H1 (cell line): Measurements from ENCODE around the gene TBC1D22A. TPM values are rescaled to one million over a fixed set of nuclear protein-coding genes. Genes with fewer than 3 reads are reported as not detected.

Source experiments
- CTCF ChIA-PET: fragments of 300-600 bp; sonication (Branson Sonifier 250); formaldehyde crosslinking; loops from one replicate; lab custom pipeline; 2021; ENCODE audit not compliant: partially characterized antibody; lab: Charles Lee
- POLR2A ChIA-PET: fragments of 300-600 bp; sonication (Branson Sonifier 250); formaldehyde crosslinking; loops from one replicate; lab custom pipeline; 2021; ENCODE audit warnings: inconsistent platforms; ENCODE audit not compliant: partially characterized antibody; lab: Charles Lee
- DNase-seq, 2 experiments: peaks; one replicate each; pipeline versions ENCODE4 v3.0.0 to v3.0.0-alpha.2; 2010 to 2022; ENCODE audit warnings: low spot score in 2 of 2, low read depth in 1 of 2, mixed read lengths in 1 of 2
- FAIRE-seq: peaks from 2 replicates; lab custom pipeline; 2011; peaks lifted over from hg19 to GRCh38; lab: Jason Lieb, UNC
- H2AFZ ChIP-seq: 2 replicates; pipeline ENCODE4 v1.8.1; 2012; ENCODE audit warnings: low read length, inconsistent platforms
- H2AK5ac ChIP-seq: 2 replicates; pipeline ENCODE4 v1.6.1; 2013; ENCODE audit warnings: low read depth, low read length
- H2BK120ac ChIP-seq: replicated peaks from 2 replicates; pipeline ENCODE3; 2013; ENCODE audit warnings: low read depth, low read length, inconsistent platforms
- H2BK12ac ChIP-seq: 2 replicates; pipeline ENCODE4 v1.6.1; 2013; ENCODE audit warnings: low read depth, low read length
- H2BK15ac ChIP-seq: 2 replicates; pipeline ENCODE4 v1.6.1; 2013; ENCODE audit warnings: low read length
- H2BK20ac ChIP-seq: 2 replicates; pipeline ENCODE4 v1.6.1; 2013; ENCODE audit warnings: low read length
- H2BK5ac ChIP-seq: 2 replicates; pipeline ENCODE4 v1.6.1; 2013; ENCODE audit warnings: low read depth, low read length
- H3K14ac ChIP-seq: 2 replicates; pipeline ENCODE4 v1.6.1; 2013; ENCODE audit warnings: inconsistent platforms; ENCODE audit not compliant: insufficient read length
- H3K18ac ChIP-seq: 2 replicates; pipeline ENCODE4 v1.6.1; 2013; ENCODE audit warnings: low read length; ENCODE audit errors: extremely low read depth
- H3K23ac ChIP-seq: 2 replicates; pipeline ENCODE4 v1.6.1; 2013; ENCODE audit warnings: inconsistent platforms; ENCODE audit not compliant: insufficient read length
- H3K23me2 ChIP-seq: 2 replicates; pipeline ENCODE4 v1.6.1; 2013; ENCODE audit warnings: low read depth, low read length
- H3K27ac ChIP-seq: 2 replicates; pipeline ENCODE4 v1.6.1; 2011; ENCODE audit warnings: low read depth, low read length, inconsistent platforms
- H3K27me3 ChIP-seq, 4 experiments: replicated peaks in 1 of 4; 1 replicate in 1 of 4; 2 replicates in 3 of 4; pipeline versions ENCODE4 v1.6.1 to v1.8.1; 2011 to 2013; ENCODE audit warnings: low read length in 3 of 4, mild to moderate bottlenecking in 3 of 4, inconsistent platforms in 2 of 4, mixed read lengths in 2 of 4, moderate library complexity in 1 of 4; ENCODE audit not compliant: control insufficient read depth in 3 of 4, insufficient read depth in 3 of 4; ENCODE audit errors: extremely low read depth in 1 of 4
- H3K36me3 ChIP-seq, 4 experiments: 2 replicates each; pipeline versions ENCODE4 v1.6.1 to v1.8.1; 2011 to 2013; ENCODE audit warnings: mild to moderate bottlenecking in 4 of 4, low read length in 3 of 4, moderate library complexity in 2 of 4, control low read depth in 1 of 4, inconsistent platforms in 1 of 4; ENCODE audit not compliant: insufficient read depth in 4 of 4, control insufficient read depth in 2 of 4
- H3K4ac ChIP-seq: replicated peaks from 2 replicates; pipeline ENCODE3; 2013; ENCODE audit warnings: low read length, low read depth, mixed read lengths, inconsistent platforms; ENCODE audit not compliant: insufficient read length
- H3K4me1 ChIP-seq, 4 experiments: replicated peaks in 1 of 4; 1 replicate in 1 of 4; 2 replicates in 3 of 4; pipeline versions ENCODE4 v1.6.1 to v1.8.1; 2011 to 2013; ENCODE audit warnings: low read length in 3 of 4, inconsistent platforms in 2 of 4, mixed read lengths in 1 of 4; ENCODE audit not compliant: insufficient read depth in 4 of 4, control insufficient read depth in 3 of 4
- H3K4me2 ChIP-seq, 2 experiments: 2 replicates each; pipeline versions ENCODE4 v1.6.1 to v1.8.1; 2011 to 2013; ENCODE audit warnings: low read depth in 2 of 2, low read length in 2 of 2, control low read depth in 1 of 2, inconsistent platforms in 1 of 2, mild to moderate bottlenecking in 1 of 2; ENCODE audit not compliant: insufficient read depth in 1 of 2
- H3K4me3 ChIP-seq, 4 experiments: fragments of 200-600, 300-600 bp in 1 of 4; sonication (generic), shearing (Covaris generic), sonication (Bioruptor Twin) in 1 of 4; 2 replicates each; pipeline versions ENCODE4 v1.5.1 to v1.8.1; 2011 to 2016; ENCODE audit warnings: low read length in 4 of 4, low read depth in 3 of 4, control low read depth in 2 of 4, inconsistent platforms in 2 of 4, mild to moderate bottlenecking in 2 of 4, mixed read lengths in 1 of 4, moderate library complexity in 1 of 4; ENCODE audit not compliant: insufficient read depth in 2 of 4; ENCODE audit errors: extremely low read depth in 1 of 4
- H3K56ac ChIP-seq: replicated peaks from 2 replicates; pipeline ENCODE3; 2013; ENCODE audit warnings: low read depth, mild to moderate bottlenecking, mixed read lengths, low read length, inconsistent platforms; ENCODE audit not compliant: insufficient read length
- H3K79me1 ChIP-seq: 2 replicates; pipeline ENCODE4 v1.6.1; 2013; ENCODE audit warnings: low read depth, low read length, control low read depth
- H3K79me2 ChIP-seq, 2 experiments: 2 replicates each; pipeline versions ENCODE4 v1.6.1 to v1.8.1; 2012 to 2013; ENCODE audit warnings: low read length in 2 of 2, mild to moderate bottlenecking in 2 of 2, inconsistent platforms in 1 of 2; ENCODE audit not compliant: insufficient read depth in 2 of 2, control insufficient read depth in 1 of 2
- H3K9ac ChIP-seq, 4 experiments: replicated peaks in 1 of 4; 1 replicate in 1 of 4; 2 replicates in 3 of 4; pipeline versions ENCODE4 v1.6.1 to v1.8.1; 2011 to 2013; ENCODE audit warnings: low read depth in 3 of 4, low read length in 3 of 4, control low read depth in 2 of 4, mild to moderate bottlenecking in 2 of 4, moderate library complexity in 2 of 4, inconsistent platforms in 1 of 4; ENCODE audit errors: extremely low read depth in 1 of 4
- H3K9me3 ChIP-seq, 2 experiments: 2 replicates each; pipeline versions ENCODE4 v1.6.1 to v1.8.1; 2012 to 2013; ENCODE audit warnings: mild to moderate bottlenecking in 2 of 2, moderate library complexity in 2 of 2, control low read depth in 1 of 2, inconsistent platforms in 1 of 2, low read depth in 1 of 2, low read length in 1 of 2, mixed read lengths in 1 of 2; ENCODE audit not compliant: insufficient read depth in 2 of 2
- H4K20me1 ChIP-seq, 2 experiments: replicated peaks in 1 of 2; 2 replicates each; pipeline versions ENCODE3 to v1.8.1; 2011 to 2013; ENCODE audit warnings: inconsistent platforms in 2 of 2, low read length in 2 of 2, mild to moderate bottlenecking in 1 of 2; ENCODE audit not compliant: insufficient read depth in 2 of 2, control insufficient read depth in 1 of 2
- H4K5ac ChIP-seq: 2 replicates; pipeline ENCODE4 v1.6.1; 2013; ENCODE audit warnings: low read length, low read depth, mixed read lengths, inconsistent platforms; ENCODE audit not compliant: insufficient read length
- H4K8ac ChIP-seq: 2 replicates; pipeline ENCODE4 v1.8.0; 2013; ENCODE audit warnings: mild to moderate bottlenecking, moderate library complexity, low read length, inconsistent platforms; ENCODE audit not compliant: insufficient read depth; ENCODE audit errors: extremely low read depth
- H4K91ac ChIP-seq: replicated peaks from 2 replicates; pipeline ENCODE3; 2013; ENCODE audit warnings: low read length, mixed read lengths, inconsistent platforms; ENCODE audit not compliant: insufficient read length
- CHD2 ChIP-seq: IDR thresholded peaks from 2 replicates; pipeline ENCODE4 v1.6.1; 2012; ENCODE audit warnings: low read length, improper control_type of control experiment
- CTBP2 ChIP-seq: IDR thresholded peaks from 2 replicates; pipeline ENCODE4 v1.7.0; 2011; ENCODE audit warnings: borderline replicate concordance, mild to moderate bottlenecking, moderate library complexity, mixed read lengths, low read length; ENCODE audit not compliant: insufficient read depth, insufficient read length
- JUND ChIP-seq: IDR thresholded peaks from 2 replicates; pipeline ENCODE4 v1.6.1; 2011; ENCODE audit warnings: mild to moderate bottlenecking, improper control_type of control experiment, low read length
- NANOG ChIP-seq: IDR thresholded peaks from 2 replicates; pipeline ENCODE4 v1.6.1; 2011; ENCODE audit warnings: low read length, low read depth, mild to moderate bottlenecking, inconsistent platforms; ENCODE audit not compliant: insufficient read depth, poor library complexity, severe bottlenecking
- POLR2AphosphoS5 ChIP-seq: IDR thresholded peaks from 2 replicates; pipeline ENCODE4 v1.6.1; 2011; ENCODE audit warnings: low read depth, low read length
- RNF2 ChIP-seq: fragments of 200-900, 300-1000 bp; sonication (generic); IDR thresholded peaks from 2 replicates; pipeline ENCODE4 v1.7.1; 2016; ENCODE audit warnings: borderline replicate concordance, low read depth, mild to moderate bottlenecking, antibody characterized with exemption, low read length; ENCODE audit not compliant: poor library complexity, severe bottlenecking; ENCODE audit errors: missing control alignments
- TAF1 ChIP-seq: IDR thresholded peaks from 2 replicates; pipeline ENCODE4 v1.6.1; 2011; ENCODE audit warnings: mild to moderate bottlenecking, low read depth, low read length
- TAF7 ChIP-seq: optimal IDR thresholded peaks from 2 replicates; pipeline ENCODE3; 2011; ENCODE audit warnings: low read depth, mild to moderate bottlenecking, inconsistent platforms, low read length, moderate library complexity, borderline replicate concordance
- YY1 ChIP-seq: IDR thresholded peaks from 2 replicates; pipeline ENCODE4 v1.6.1; 2011; ENCODE audit warnings: low read depth, mild to moderate bottlenecking, low read length
- ZNF274 ChIP-seq: IDR thresholded peaks from 2 replicates; pipeline ENCODE4 v1.7.0; 2012; ENCODE audit warnings: low read length, borderline replicate concordance; ENCODE audit errors: extremely low read depth
- WGBS, 2 experiments: shearing (Covaris generic) in 1 of 2; methylation state at CpG; one replicate each; pipeline versions ENCODE4 v1.1.6 to v1.1.7; 2013 to 2015; ENCODE audit warnings: low lambda C conversion rate in 2 of 2, mixed read lengths in 2 of 2, inconsistent platforms in 1 of 2, low coverage in 1 of 2, missing lambda C conversion rate in 1 of 2; ENCODE audit not compliant: insufficient replicate concordance in 2 of 2, insufficient coverage in 1 of 2, insufficient read length in 1 of 2; ENCODE audit errors: extremely low coverage in 1 of 2, missing lambda C conversion rate in 1 of 2; 5-methylcytosine and 5-hydroxymethylcytosine counted together
- polyA plus RNA-seq, 7 experiments: library from polyadenylated mRNA; depleted of rRNA in 3 of 7; stranded (reverse) in 5 of 7; unstranded in 2 of 7; fragments of >200 nt in 5 of 7; fragments of 200-250 nt in 2 of 7; gene quantifications; 1 replicate in 5 of 7; 2 replicates in 1 of 7; 4 replicates in 1 of 7; pipeline versions ENCODE4 v1.2.1 to v1.2.3, GENCODE V29; 2011 to 2013; ENCODE audit warnings: missing spikeins in 2 of 7, mixed read lengths in 2 of 7
- total RNA-seq: library from RNA; stranded (reverse); fragmentation: NEBNext Ultra II Directional; extraction: Animal tissue kit (Norgen Biotek cat#: 25700); gene quantifications from 2 replicates; pipeline ENCODE4 v1.2.1, GENCODE V29; 2021
- TF ChIP-seq, protein P1 (sequence below): IDR thresholded peaks from 2 replicates; pipeline ENCODE4 v1.6.1; 2012; ENCODE audit warnings: inconsistent platforms
- TF ChIP-seq, protein P2 (sequence below): IDR thresholded peaks from 2 replicates; pipeline ENCODE4 v1.6.1; 2012; ENCODE audit warnings: inconsistent platforms

The TBC1D22A gene
- total and polyA plus RNA-seq, 2 of the 8 experiments (the other 6 are each of a cell fraction or from before 2014, with no cell fraction given), result 11.9 to 18.4 TPM

GRCh38 chr22:46846150-46846831, 83.8 kb downstream of the TBC1D22A start:
- no peak overlapping the region for H3K9ac ChIP-seq
- ChIA-PET POLR2A (no interaction called here), CTCF (interaction anchor here (0.8 to 4.3 kb wide), 8 partner anchors 8 to 279 kb away, joined by 3 to 16 read pairs (median 4); no protein-coding TSS in a partner anchor)
- H3K23ac ChIP-seq, result no peak overlapping the region
- H3K27ac ChIP-seq, result no peak overlapping the region
- H4K5ac ChIP-seq, result no peak overlapping the region
- no peak overlapping the region for H3K18ac ChIP-seq
- H3K79me2 ChIP-seq, result no peaks in the 10 kb centered on the region
- H3K36me3 ChIP-seq, result no peaks in the 10 kb centered on the region; a peak in 1 of 8 replicates
- WGBS, 2 experiments, result 94% methylated on average over 17 of the region's 17 CpGs; no CpG with 5 or more reads in 1 of the 2 experiments
- no peak overlapping the region for H3K4ac ChIP-seq
- no peaks in the 10 kb centered on the region for H3K27me3 ChIP-seq
- H2AFZ ChIP-seq, result no peak overlapping the region
- H2BK5ac ChIP-seq, result no peak overlapping the region
- DNase-seq (no peak), FAIRE-seq (no peak)
- no peak overlapping the region for H2BK12ac ChIP-seq
- H3K79me1 ChIP-seq, result peaks cover 6% of the 10 kb centered on the region
- H3K56ac ChIP-seq, result no peak overlapping the region
- no peak overlapping the region for H3K14ac ChIP-seq
- H3K4me3 ChIP-seq, result no peak overlapping the region
- H2AK5ac ChIP-seq, result no peak overlapping the region
- no peak overlapping the region for H2BK20ac ChIP-seq
- peaks cover 0 to 3% (median 0%) of the 10 kb centered on the region in 4 experiments; a peak in 2 of 7 replicates for H3K4me1 ChIP-seq
- H3K9me3 ChIP-seq, result no peaks in the 10 kb centered on the region
- no peak overlapping the region for H2BK120ac ChIP-seq
- H4K91ac ChIP-seq, result no peak overlapping the region
- peaks cover 2 to 3% of the 10 kb centered on the region in 2 experiments for H4K20me1 ChIP-seq
- H3K4me2 ChIP-seq, result no peak overlapping the region
- H3K23me2 ChIP-seq, result no peaks in the 10 kb centered on the region
- no peak overlapping the region for H2BK15ac ChIP-seq
- H4K8ac ChIP-seq, result no peak overlapping the region
- no peak for TF ChIP-seq YY1
- no peak for TF ChIP-seq CTBP2
- no peak for TF ChIP-seq TAF7
- TF ChIP-seq, protein P1, sequence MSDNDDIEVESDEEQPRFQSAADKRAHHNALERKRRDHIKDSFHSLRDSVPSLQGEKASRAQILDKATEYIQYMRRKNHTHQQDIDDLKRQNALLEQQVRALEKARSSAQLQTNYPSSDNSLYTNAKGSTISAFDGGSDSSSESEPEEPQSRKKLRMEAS, result no peak
- TF ChIP-seq, protein P2, sequence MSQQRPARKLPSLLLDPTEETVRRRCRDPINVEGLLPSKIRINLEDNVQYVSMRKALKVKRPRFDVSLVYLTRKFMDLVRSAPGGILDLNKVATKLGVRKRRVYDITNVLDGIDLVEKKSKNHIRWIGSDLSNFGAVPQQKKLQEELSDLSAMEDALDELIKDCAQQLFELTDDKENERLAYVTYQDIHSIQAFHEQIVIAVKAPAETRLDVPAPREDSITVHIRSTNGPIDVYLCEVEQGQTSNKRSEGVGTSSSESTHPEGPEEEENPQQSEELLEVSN, result no peak
- no peak for TF ChIP-seq TAF1
- TF ChIP-seq POLR2AphosphoS5, result no peak
- no peak for TF ChIP-seq CHD2
- TF ChIP-seq RNF2, result no peak
- no peak for TF ChIP-seq JUND
- no peak for TF ChIP-seq NANOG
- TF ChIP-seq ZNF274, result no peak
